Occipital lobe (tissue), 2 donors: ENCODE results near the gene USP20. TPM values are rescaled to one million over a fixed set of nuclear protein-coding genes. Genes with fewer than 3 reads are reported as not detected.
A peak's percentile ranks its signal among the peaks of the same experiment; 100 is the strongest.
"Not testable (repeated sequence)": the region's sequence is repeated elsewhere in the genome, so short reads cannot be mapped to it uniquely, and the experiment has no call there.

Experiments used
- DNase-seq: peaks from one replicate; lab custom pipeline; 2025; lab: John Stamatoyannopoulos, UW
- total RNA-seq: library from RNA; depleted of rRNA; stranded (reverse); fragments of >200 nt; gene quantifications from one replicate; pipeline ENCODE4 v1.2.3, GENCODE V29; 2014

USP20 gene
- 9.8 TPM for total RNA-seq

DNA sequence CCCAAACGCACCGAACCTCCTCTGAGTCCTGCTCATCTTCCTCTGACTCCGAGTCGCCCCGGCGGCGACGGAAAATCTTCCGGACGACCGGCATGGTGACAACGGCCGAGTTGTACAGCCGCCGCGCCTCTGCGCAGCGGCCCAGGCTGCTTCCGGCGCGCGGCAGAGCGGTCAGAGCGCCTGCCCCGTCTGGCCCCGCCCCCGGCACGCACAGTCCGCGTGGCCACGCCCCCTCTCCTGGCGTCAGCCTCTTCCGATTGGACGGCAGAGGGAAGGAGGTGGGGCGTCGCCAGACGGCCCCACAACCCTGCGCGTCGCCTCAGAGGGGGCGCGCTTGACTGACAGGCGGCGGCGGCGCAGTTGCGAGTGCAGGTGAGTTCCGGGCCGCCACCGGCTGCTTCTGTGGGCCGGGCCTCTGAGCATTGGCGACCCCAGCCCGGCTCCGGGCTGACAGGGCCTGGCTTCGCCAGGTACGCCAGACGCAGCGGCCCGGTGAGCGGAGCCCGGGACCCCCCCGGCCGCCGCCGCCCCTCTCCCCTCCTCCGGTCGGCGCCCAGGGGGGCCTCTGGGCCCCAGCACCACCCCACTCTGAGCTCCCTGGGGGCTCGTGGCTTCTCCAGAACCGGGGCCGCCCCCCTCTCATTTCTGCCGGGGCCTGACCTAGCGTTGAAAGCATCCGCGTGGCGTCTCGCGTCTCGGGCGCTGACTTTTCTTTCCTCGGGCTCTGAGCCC is at the start of gene USP20, which contains the start of gene C9orf78:
USP20 (plus strand) TSS at position 331 of the 732 bp plus-strand sequence. CDS start 17,098 bp downstream, outside the sequence.
C9orf78 (minus strand) TSS at position 148 of the 732 bp plus-strand sequence; CDS start at position 94, 54 bp downstream.
- peak; percentile 95 for DNase-seq

- DNase-seq = no peak
Observed at GRCh38 chr9:129785866-129786265, 49.4 kb upstream of the USP20 start.

GRCh38 chr9:129786481-129786880 is 48.8 kb upstream of the USP20 start:
- DNase-seq = no peak

DNA sequence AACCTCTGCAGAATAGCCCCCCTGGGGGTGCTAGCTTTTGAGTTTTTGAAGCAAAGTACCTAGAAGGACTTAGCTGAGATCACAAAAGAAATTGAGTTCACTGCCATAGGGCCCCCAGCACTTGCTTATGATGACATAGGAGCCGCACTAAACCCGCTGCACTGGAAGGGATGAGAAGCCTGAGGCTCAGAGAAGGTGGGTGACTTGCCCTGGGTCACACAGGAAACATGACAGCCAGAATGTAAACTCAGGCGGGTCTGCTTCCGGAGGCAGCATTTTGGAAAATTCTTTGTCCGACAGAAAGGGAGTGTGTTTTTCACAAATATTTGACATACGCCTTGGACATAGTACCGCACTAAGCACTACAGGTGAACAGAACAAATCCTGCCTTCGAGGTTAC is 40.7 kb upstream of the USP20 start:
- DNase-seq = no peak

- not testable (repeated sequence) for DNase-seq
Observed at GRCh38 chr9:129796029-129796428, 39.2 kb upstream of the USP20 start.

DNA sequence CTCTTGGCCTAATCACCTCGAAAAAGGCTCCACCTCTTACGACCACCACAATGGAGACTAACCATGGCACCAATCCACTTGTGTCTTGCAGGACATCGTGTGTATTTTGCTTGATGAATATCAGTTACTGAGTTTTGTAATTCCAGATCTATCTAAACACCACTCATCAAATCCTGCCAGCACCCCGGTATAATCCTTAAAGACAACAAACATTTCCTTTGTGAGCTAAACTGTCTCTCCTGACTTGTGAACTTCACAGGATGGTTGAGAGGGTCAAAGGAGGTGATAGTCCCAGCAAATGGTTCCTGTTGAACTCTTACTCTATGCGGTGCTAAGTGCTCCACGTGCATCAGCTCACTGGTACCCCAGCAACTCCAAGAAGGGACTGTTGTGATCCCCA is 36.3 kb upstream of the USP20 start:
- DNase-seq = no peak

DNA sequence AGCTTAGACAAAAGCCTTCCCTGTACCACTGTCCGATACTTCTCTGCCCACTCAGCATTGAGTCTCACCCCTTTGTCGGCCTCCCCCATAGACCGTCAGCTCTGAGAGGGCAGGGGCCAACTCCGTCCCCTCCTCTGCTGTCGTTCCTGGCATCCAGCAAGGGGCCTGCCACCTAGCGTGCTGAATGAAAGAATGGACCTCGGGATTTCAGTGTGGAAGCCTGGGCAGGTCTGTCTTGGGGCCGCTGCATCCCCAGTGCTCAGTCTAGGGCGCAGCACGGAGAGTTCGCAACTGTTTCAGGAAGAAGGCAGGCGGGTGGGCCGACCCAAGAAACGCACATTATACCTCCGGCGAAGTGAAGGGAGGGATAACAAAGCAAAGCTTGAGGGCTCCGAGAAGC is 33.8 kb upstream of the USP20 start:
- no peak for DNase-seq

DNA sequence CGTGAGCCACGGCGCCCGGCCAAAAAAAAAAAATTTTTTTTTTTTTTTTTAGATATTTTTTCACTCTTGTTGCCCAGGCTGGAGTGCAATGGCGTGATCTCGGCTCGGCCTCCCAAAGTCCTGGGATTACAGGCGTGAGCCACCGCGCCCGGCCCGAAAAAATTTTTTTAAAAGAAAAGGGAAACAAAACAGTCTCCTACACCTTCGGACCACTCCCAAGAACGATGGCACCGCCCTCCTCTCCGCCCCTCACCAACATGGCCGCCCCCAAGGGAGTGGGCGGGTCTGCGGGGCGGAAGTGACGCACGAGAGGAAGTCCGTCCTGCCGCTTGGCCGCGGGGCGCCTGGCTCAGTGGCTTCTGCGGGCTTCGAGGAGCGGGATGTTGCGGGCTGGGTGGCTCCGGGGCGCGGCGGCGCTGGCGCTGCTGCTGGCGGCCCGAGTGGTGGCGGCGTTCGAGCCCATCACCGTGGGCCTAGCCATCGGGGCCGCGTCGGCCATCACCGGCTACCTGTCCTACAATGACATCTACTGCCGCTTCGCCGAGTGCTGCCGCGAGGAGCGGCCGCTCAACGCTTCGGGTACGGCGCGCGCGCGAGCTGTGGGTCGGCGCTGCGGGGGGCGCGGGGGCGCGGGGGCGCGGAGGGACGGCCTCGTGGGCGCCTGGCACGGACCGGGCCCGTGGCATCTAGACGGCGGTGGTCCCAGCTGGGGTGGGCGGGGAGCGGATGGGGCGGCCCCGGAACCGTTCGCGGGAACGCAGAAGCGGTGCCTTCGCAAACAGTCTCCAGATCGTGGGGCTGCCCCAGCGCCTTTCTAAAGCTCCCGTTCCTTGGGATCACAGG is 32.2 kb upstream of the USP20 start, which contains the start of gene TOR1B:
TOR1B (plus strand) TSS at position 352 of the 843 bp plus-strand sequence; CDS start at position 381, 29 bp downstream.
- DNase-seq = peak; percentile 91

- DNase-seq = no peak
Observed at GRCh38 chr9:129803676-129804060, 31.6 kb upstream of the USP20 start.

DNA sequence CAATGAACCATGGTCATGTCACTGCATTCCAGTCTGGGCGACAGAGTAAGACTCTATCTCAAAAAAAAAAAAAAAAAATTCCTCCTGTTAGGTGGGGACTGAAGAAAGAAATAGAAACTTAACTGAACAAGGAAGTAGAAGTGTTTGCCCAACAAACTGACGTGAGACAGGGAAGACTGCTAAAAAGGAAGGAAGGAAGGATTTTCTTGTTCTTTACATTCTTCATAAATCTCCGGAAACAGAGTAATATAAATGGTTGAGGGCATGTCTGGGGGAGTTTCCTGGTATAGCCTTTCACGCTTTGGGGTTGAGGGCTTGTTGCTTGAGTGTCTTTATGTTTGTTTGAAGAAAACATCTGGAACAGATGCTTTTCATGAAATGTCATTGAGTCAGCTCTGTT is 29.2 kb upstream of the USP20 start:
- DNase-seq = no peak

DNA sequence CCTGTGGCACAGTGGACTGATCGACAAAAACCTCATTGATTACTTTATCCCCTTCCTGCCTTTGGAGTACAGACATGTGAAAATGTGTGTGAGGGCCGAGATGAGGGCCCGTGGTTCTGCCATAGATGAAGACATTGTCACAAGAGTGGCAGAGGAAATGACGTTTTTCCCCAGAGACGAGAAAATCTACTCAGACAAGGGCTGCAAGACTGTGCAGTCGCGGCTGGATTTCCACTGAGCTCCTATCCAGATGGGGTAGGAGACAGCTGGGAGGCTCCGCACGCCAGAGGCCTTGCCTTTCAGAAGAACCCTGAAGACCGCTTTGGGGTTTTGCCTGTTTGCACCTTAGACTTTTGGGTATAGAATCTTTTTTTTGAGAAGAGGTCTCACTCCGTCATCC is 25.9 kb upstream of the USP20 start:
- DNase-seq = no peak

- DNase-seq = no peak
Observed at GRCh38 chr9:129810116-129810515, 25.1 kb upstream of the USP20 start.

- DNase-seq = no peak
Observed at GRCh38 chr9:129810788-129811187, 24.5 kb upstream of the USP20 start.

DNA sequence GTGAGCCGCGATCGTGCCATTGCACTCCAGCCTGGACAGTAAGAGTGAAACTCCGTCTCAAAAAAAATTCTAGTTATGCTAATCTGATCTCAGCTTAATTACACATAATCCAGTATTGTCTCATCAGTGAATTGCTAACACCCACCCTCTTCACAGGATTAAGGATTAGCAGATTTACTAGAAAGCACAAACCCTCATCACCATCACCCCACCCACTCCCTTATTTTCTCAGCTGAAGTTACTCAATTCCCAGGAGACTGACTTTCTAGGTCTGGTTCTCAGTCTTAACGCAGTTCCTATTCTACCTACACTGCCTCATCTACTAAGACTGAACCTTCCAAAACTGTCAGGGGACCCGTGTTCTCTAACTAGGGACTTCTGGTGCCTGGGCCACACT is 23.3 kb upstream of the USP20 start:
- no peak for DNase-seq

DNA sequence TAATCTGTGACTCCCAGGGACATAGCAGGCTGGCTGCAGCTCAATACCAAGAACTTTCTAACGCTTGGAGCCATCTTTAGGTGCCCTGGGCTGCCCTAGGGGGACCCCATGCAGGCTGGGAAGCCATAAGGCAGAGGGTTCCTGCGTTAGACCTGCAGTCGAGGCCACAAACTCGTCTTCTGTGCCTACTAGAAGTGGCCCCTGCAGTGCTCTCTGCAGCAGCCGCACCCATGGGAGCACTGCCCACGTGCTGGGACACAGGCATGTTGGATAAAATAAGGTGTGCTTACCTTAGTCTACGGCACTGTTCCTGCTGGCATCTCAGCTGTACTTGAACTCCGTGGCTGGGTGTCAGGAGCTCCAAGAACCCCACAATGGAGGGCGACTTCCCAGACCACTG is 22.9 kb upstream of the USP20 start:
- no peak for DNase-seq

- DNase-seq = no peak
Observed at GRCh38 chr9:129813661-129814060, 21.6 kb upstream of the USP20 start.

DNA sequence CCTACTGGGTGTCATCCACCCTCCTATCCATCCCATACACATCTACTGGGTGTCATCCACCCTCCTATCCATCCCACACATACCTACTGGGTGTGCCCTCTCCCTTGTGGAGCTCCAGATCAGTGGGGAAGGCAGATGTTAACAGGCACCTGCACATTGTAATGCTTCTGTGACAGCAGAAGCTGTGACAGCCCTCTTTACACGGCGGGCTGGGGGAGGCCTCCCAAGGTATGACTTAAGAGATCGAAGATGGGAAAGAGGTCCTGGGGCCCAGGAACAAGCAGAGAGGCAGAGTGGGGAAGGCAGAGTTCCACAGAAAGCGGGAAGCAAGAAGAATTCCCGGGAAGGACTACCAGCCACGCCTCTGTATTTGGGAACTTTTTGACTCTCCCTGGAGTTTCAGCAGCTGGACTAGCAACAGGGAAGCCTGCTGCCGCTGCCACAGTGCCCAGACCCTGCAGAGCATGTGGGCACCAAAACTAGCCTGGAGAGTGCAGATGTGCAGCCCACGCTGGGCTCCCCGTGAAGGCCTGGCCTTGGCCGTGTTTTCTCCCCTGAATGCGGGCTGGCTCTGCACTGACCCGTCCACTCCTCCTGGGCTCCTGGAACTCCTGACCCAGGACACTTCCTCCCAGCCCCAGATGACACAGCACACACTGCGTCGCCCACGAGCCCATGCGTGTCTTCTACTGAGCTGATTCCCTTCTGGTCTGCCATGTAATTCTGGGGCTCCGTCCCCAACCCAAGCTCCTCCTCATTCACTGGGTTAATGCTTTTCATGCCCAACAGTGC is 20.6 kb upstream of the USP20 start:
- no peak for DNase-seq

DNA sequence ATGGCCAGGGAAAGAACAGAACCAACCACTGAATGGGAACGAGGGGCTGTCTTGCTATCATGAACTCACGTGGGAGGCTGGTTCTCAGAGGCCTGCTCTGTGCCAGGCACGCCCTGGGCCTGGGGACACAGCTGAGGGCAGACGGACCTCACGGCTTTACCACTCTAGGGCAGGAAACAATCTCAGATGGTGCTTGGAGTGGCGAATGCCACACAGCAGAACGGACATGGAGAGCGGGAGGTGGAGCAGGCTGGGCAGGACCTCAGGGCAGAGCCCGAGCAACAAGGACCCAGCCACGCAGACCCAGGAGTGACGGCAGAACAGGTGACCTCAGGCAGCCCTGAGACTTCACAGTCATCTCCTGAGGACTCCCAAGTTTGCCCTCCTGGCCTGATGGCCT is 20.0 kb upstream of the USP20 start:
- no peak for DNase-seq

- no peak for DNase-seq
Observed at GRCh38 chr9:129816501-129817435, 18.5 kb upstream of the USP20 start.

- peak; percentile 15 for DNase-seq
Observed at GRCh38 chr9:129822898-129823541, 12.2 kb upstream of the USP20 start.
